Astrocyte (in vitro differentiated cells and primary cell): ENCODE data around the gene REC114. TPM values are rescaled to one million over a fixed set of nuclear protein-coding genes. Genes with fewer than 3 reads are reported as not detected.

Experiments used
- DNase-seq: peaks from one replicate; pipeline ENCODE4 v3.0.0-alpha.2; 2010; ENCODE audit warnings: low read depth
- FAIRE-seq: peaks from 2 replicates; lab custom pipeline; 2011; peaks lifted over from hg19 to GRCh38; lab: Jason Lieb, UNC
- H2AFZ ChIP-seq: 2 replicates; pipeline ENCODE4 v1.6.0; 2012; ENCODE audit warnings: low read depth, low read length, inconsistent platforms
- H3K27ac ChIP-seq: 2 replicates; pipeline ENCODE4 v1.5.1; 2011; ENCODE audit warnings: low read depth, low read length, inconsistent platforms
- H3K27me3 ChIP-seq: 2 replicates; pipeline ENCODE4 v1.6.0; 2011; ENCODE audit warnings: low read length, inconsistent platforms; ENCODE audit not compliant: insufficient read depth
- H3K36me3 ChIP-seq: 2 replicates; pipeline ENCODE4 v1.5.1; 2011; ENCODE audit warnings: low read length, inconsistent platforms; ENCODE audit not compliant: insufficient read depth
- H3K4me1 ChIP-seq: 2 replicates; pipeline ENCODE4 v1.5.1; 2011; ENCODE audit warnings: low read length, inconsistent platforms; ENCODE audit not compliant: insufficient read depth
- H3K4me2 ChIP-seq: 2 replicates; pipeline ENCODE4 v1.6.0; 2012; ENCODE audit warnings: low read length, inconsistent platforms
- H3K4me3 ChIP-seq: 2 replicates; pipeline ENCODE4 v1.5.1; 2011; ENCODE audit warnings: low read depth, mild to moderate bottlenecking, low read length, inconsistent platforms; ENCODE audit not compliant: insufficient read depth
- H3K79me2 ChIP-seq: 2 replicates; pipeline ENCODE4 v1.6.0; 2012; ENCODE audit warnings: mild to moderate bottlenecking, low read length, inconsistent platforms; ENCODE audit not compliant: insufficient read depth
- H3K9ac ChIP-seq: 2 replicates; pipeline ENCODE4 v1.6.0; 2012; ENCODE audit warnings: mild to moderate bottlenecking, low read length, inconsistent platforms
- H3K9me3 ChIP-seq: 2 replicates; pipeline ENCODE4 v1.5.1; 2012; ENCODE audit warnings: low read depth, mild to moderate bottlenecking, low read length, inconsistent platforms; ENCODE audit not compliant: insufficient read depth
- H4K20me1 ChIP-seq: 2 replicates; pipeline ENCODE4 v1.6.0; 2012; ENCODE audit warnings: low read length, inconsistent platforms; ENCODE audit not compliant: insufficient read depth
- H3K27ac Mint-ChIP-seq: one replicate; pipeline ENCODE4 v1.8.0; 2021; ENCODE audit warnings: mild to moderate bottlenecking, mixed read lengths; ENCODE audit not compliant: unreplicated experiment
- H3K27me3 Mint-ChIP-seq: one replicate; pipeline ENCODE4 v1.8.0; 2021; ENCODE audit warnings: low read depth, mixed read lengths; ENCODE audit not compliant: unreplicated experiment
- H3K36me3 Mint-ChIP-seq: one replicate; pipeline ENCODE4 v1.8.0; 2021; ENCODE audit warnings: low read depth, mixed read lengths; ENCODE audit not compliant: unreplicated experiment
- H3K4me1 Mint-ChIP-seq: one replicate; pipeline ENCODE4 v1.8.0; 2021; ENCODE audit warnings: low read depth, mixed read lengths; ENCODE audit not compliant: unreplicated experiment
- H3K4me3 Mint-ChIP-seq: one replicate; pipeline ENCODE4 v1.8.0; 2021; ENCODE audit warnings: mild to moderate bottlenecking, moderate library complexity, mixed read lengths; ENCODE audit not compliant: unreplicated experiment
- H3K9me3 Mint-ChIP-seq: one replicate; pipeline ENCODE4 v1.8.0; 2021; ENCODE audit warnings: mild to moderate bottlenecking, mixed read lengths; ENCODE audit not compliant: unreplicated experiment
- CTCF ChIP-seq: IDR thresholded peaks from 2 replicates; pipeline ENCODE4 v1.5.1; 2011; ENCODE audit warnings: low read depth, mild to moderate bottlenecking, inconsistent platforms, low read length, moderate library complexity; ENCODE audit not compliant: insufficient read depth
- EZH2 ChIP-seq: IDR thresholded peaks from 2 replicates; pipeline ENCODE4 v1.6.1; 2012; ENCODE audit warnings: mild to moderate bottlenecking, low read length, inconsistent platforms; ENCODE audit not compliant: insufficient read depth
- total RNA-seq: library from RNA; stranded (reverse); gene quantifications from 2 replicates; pipeline ENCODE4 v1.2.1, GENCODE V29; 2021

REC114 gene
- total RNA-seq, 1 donor from 2014 or later, result not detected

GRCh38 chr15:73582851-73583379, 140.0 kb downstream of the REC114 start:
- Histone ChIP-seq H3K4me2 (no peak overlapping the region), H3K9me3 (no peaks in the 10 kb centered on the region), H3K4me1 (no peaks in the 10 kb centered on the region), H2AFZ (no peak overlapping the region), H3K4me3 (no peak overlapping the region), H3K36me3 (peaks cover 45% of the 10 kb centered on the region), H3K27ac (no peak overlapping the region), H3K27me3 (no peaks in the 10 kb centered on the region), H3K79me2 (peaks cover 12% of the 10 kb centered on the region), H3K9ac (no peak overlapping the region), H4K20me1 (peaks cover 76% of the 10 kb centered on the region)
- Mint-ChIP-seq H3K27me3 (no peaks in the 10 kb centered on the region), H3K9me3 (no peaks in the 10 kb centered on the region), H3K4me1 (peaks cover 27% of the 10 kb centered on the region), H3K4me3 (no peak overlapping the region), H3K27ac (no peak overlapping the region), H3K36me3 (peaks cover 42% of the 10 kb centered on the region)
- FAIRE-seq, result no peak
- no peak for TF ChIP-seq EZH2
- TF ChIP-seq CTCF, result no peak
- no peak for DNase-seq

GRCh38 chr15:73583544-73583943, 140.6 kb downstream of the REC114 start:
- H3K79me2 ChIP-seq, result peaks cover 10% of the 10 kb centered on the region
- Mint-ChIP-seq H3K36me3 (peaks cover 40% of the 10 kb centered on the region), H3K9me3 (no peaks in the 10 kb centered on the region)

More at GRCh38 chr15:73583544-73583943, 140.6 kb downstream of the REC114 start:
- H3K4me1 ChIP-seq, result no peaks in the 10 kb centered on the region
- H4K20me1 ChIP-seq, result peaks cover 77% of the 10 kb centered on the region
- Mint-ChIP-seq H3K4me1 (peaks cover 27% of the 10 kb centered on the region), H3K27me3 (no peaks in the 10 kb centered on the region), H3K27ac (no peak overlapping the region), H3K4me3 (no peak overlapping the region)
- peaks cover 48% of the 10 kb centered on the region for H3K36me3 ChIP-seq
- TF ChIP-seq EZH2 (no peak), CTCF (no peak)
- FAIRE-seq, result no peak
- no peaks in the 10 kb centered on the region for H3K9me3 ChIP-seq
- no peak overlapping the region for H2AFZ ChIP-seq
- H3K9ac ChIP-seq, result no peak overlapping the region
- no peak overlapping the region for H3K27ac ChIP-seq
- DNase-seq, result no peak
- H3K27me3 ChIP-seq, result no peaks in the 10 kb centered on the region
- no peak overlapping the region for H3K4me2 ChIP-seq
- no peak overlapping the region for H3K4me3 ChIP-seq
